Calu3 (cell line): ENCODE results near the gene PUS3. TPM values are rescaled to one million over a fixed set of nuclear protein-coding genes. Genes with fewer than 3 reads are reported as not detected.

Experiments
- BruUV-seq: library from RNA; stranded (reverse); fragments of 400-500 nt; replicated peaks from 2 replicates; lab custom pipeline; 2021; lab: Mats Ljungman, UMichigan
- CTCF ChIA-PET: fragments of 300-600 bp; sonication (Branson Sonifier 250); formaldehyde crosslinking; loops from one replicate; lab custom pipeline; 2022; ENCODE audit warnings: antibody characterized with exemption; lab: Charles Lee
- DNase-seq: peaks from one replicate; pipeline ENCODE4 v3.0.0; 2022
- H3K27ac Mint-ChIP-seq: one replicate; pipeline ENCODE4 v1.8.0; 2022; ENCODE audit warnings: mixed read lengths; ENCODE audit not compliant: unreplicated experiment
- H3K27me3 Mint-ChIP-seq: one replicate; pipeline ENCODE4 v1.8.0; 2022; ENCODE audit warnings: mixed read lengths; ENCODE audit not compliant: unreplicated experiment
- H3K36me3 Mint-ChIP-seq: one replicate; pipeline ENCODE4 v1.8.0; 2022; ENCODE audit warnings: mild to moderate bottlenecking, moderate library complexity, mixed read lengths; ENCODE audit not compliant: insufficient read depth, unreplicated experiment
- H3K4me1 Mint-ChIP-seq: one replicate; pipeline ENCODE4 v1.8.0; 2022; ENCODE audit warnings: mild to moderate bottlenecking, low read depth, mixed read lengths; ENCODE audit not compliant: unreplicated experiment
- H3K4me3 Mint-ChIP-seq: one replicate; pipeline ENCODE4 v1.8.0; 2022; ENCODE audit warnings: mild to moderate bottlenecking, low read depth, moderate library complexity, mixed read lengths; ENCODE audit not compliant: unreplicated experiment
- H3K9me3 Mint-ChIP-seq: one replicate; pipeline ENCODE4 v1.8.0; 2022; ENCODE audit warnings: low read depth, mixed read lengths; ENCODE audit not compliant: unreplicated experiment
- CTCF ChIP-seq: fragments of 200-600 bp; IDR thresholded peaks from one replicate; pipeline ENCODE4 v1.8.0; 2022; ENCODE audit warnings: antibody characterized with exemption; ENCODE audit not compliant: unreplicated experiment
- intact Hi-C: fragments of 100-400 bp; cut with micrococcal nuclease; formaldehyde crosslinking; loops from one replicate; pipeline ENCODE4 v1.10.0; 2022; ENCODE audit not compliant: unreplicated experiment
- total RNA-seq: library from RNA; stranded (reverse); gene quantifications from 2 replicates; pipeline ENCODE4 v1.2.3, GENCODE V29; 2022

PUS3 gene
- total RNA-seq, 1 experiment from 2014 or later, result 10.4 TPM

DNA sequence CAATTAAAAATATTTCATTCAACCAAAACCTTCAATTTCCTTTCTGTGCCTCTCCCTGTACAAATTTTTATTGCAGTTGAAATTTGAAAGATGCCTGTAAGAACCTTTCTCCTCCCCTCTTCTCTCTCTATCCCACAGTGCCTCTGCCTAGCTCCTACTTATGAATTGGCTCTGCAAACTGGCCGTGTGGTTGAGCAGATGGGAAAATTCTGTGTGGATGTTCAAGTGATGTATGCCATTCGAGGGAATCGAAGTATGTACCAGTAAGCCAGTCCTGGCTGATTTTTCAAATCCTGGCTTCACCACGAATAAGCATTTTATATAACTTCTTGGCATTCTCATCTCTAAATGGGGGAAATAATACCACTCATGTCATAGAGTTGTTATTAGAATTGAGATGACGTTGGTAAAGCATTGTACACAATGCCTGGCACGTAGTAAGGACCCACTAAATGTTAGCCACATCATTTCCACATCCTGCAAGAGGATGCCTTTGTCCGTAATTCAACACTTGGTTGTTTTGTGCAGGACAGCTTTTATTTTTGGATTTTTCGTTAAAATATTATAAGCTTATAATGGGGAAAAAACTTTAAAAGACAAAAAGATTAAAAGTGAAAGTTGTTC, 7.3 kb upstream of the PUS3 start:
- Mint-ChIP-seq H3K27me3 (peaks cover 53% of the 10 kb centered on the region), H3K4me3 (no peak overlapping the region), H3K27ac (no peak overlapping the region), H3K36me3 (no peaks in the 10 kb centered on the region), H3K4me1 (no peaks in the 10 kb centered on the region), H3K9me3 (no peaks in the 10 kb centered on the region)
- no peak for DNase-seq
- TF ChIP-seq CTCF, result no peak
- no TSS peak for BruUV-seq
- CTCF ChIA-PET, result no interaction called here
- intact Hi-C loops, result no loop called here

GRCh38 chr11:125904678-125905077, 1.7 kb upstream of the PUS3 start:
- Mint-ChIP-seq H3K4me1 (no peaks in the 10 kb centered on the region), H3K4me3 (no peak overlapping the region), H3K36me3 (peaks cover 8% of the 10 kb centered on the region), H3K9me3 (no peaks in the 10 kb centered on the region), H3K27ac (no peak overlapping the region), H3K27me3 (peaks cover 36% of the 10 kb centered on the region)
- DNase-seq, result no peak
- intact Hi-C loops, result no loop called here
- no TSS peak for BruUV-seq
- TF ChIP-seq CTCF, result no peak
- CTCF ChIA-PET, result no interaction called here

- peaks cover 8% of the 10 kb centered on the region for H3K36me3 Mint-ChIP-seq
- H3K27ac Mint-ChIP-seq, result no peak within 1 kb of the TSS
- no peak for TF ChIP-seq CTCF
- BruUV-seq, result no TSS peak
- CTCF ChIA-PET, result interaction anchor here (0.9 kb wide), 1 partner anchor 290 kb away, joined by 3 read pairs; no protein-coding TSS in a partner anchor
- intact Hi-C loops, result no loop called here
- H3K4me3 Mint-ChIP-seq, result peak within 1 kb of the TSS; percentile 86
- H3K4me1 Mint-ChIP-seq, result no peaks in the 10 kb centered on the region
- no peaks in the 10 kb centered on the region for H3K9me3 Mint-ChIP-seq
- peaks cover 32% of the 10 kb centered on the region for H3K27me3 Mint-ChIP-seq
- no peak for DNase-seq
Observed at GRCh38 chr11:125903711-125904659, 979 bp upstream of the PUS3 start, which contains the start of gene DDX25. TSS of gene DDX25 (plus strand) at chr11:125904508. CDS start at chr11:125904518, 10 bp downstream.

DNA sequence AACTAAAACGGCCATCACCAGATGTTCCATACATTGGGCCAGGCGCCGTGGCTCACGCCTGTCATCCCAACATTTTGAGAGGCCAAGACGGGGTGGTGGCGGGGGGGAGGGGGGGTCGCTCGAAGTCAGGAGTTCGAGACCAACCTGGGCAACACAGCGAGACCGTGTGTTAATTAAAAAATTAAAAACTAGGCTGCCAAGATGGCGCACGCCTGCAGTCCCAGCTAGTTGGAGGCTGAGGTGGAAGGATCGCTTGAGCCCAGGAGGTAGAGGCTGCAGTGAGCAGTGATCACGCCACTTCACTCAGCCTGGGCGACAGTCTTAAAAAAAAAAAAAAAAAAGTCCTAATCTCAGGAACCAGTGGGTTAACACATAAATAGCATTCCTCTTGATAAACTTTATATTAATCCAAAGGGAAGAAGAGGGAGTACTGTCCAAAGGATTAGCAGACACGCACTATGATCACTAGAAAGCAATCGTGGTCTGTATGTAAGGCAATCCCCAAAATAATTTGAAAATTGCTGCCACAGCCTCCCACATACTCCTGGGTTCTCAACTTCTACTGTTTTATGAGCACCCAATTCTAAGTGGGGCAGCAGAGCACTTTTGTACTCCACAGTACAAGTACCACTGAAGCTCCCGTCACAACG, 604 bp downstream of the PUS3 start:
- peak overlapping the region; percentile 60 for H3K27ac Mint-ChIP-seq
- peak overlapping the region; percentile 86 for H3K4me3 Mint-ChIP-seq
- peaks cover 20% of the 10 kb centered on the region for H3K27me3 Mint-ChIP-seq
- TF ChIP-seq CTCF, result no peak
- peaks cover 8% of the 10 kb centered on the region for H3K36me3 Mint-ChIP-seq
- H3K4me1 Mint-ChIP-seq, result no peaks in the 10 kb centered on the region
- DNase-seq, result no peak
- no peaks in the 10 kb centered on the region for H3K9me3 Mint-ChIP-seq
- BruUV-seq, result TSS peak; percentile 72
- intact Hi-C loops, result no loop called here
- CTCF ChIA-PET, result interaction anchor here (0.6 to 1.1 kb wide), 4 partner anchors 10 to 381 kb away, joined by 3 to 5 read pairs (median 4); partner anchors contain the start of gene FAM118B
